Measurements from ENCODE around the gene CEMIP2.

The CEMIP2 gene

GRCh38 chr9:71746758-71747125 is 21.6 kb downstream of the CEMIP2 start:
- no peak for DNase-seq

- no peak for DNase-seq
These were observed 22.1 kb downstream of the CEMIP2 start for GRCh38 chr9:71746023-71746757.

GRCh38 chr9:71744754-71745521 is 23.4 kb downstream of the CEMIP2 start:
- no peak for DNase-seq

- DNase-seq, result no peak
These were observed 24.4 kb downstream of the CEMIP2 start for GRCh38 chr9:71743882-71744281.

- no peak for DNase-seq
These were observed 25.1 kb downstream of the CEMIP2 start for GRCh38 chr9:71743217-71743705.

GRCh38 chr9:71742703-71743102 is 25.6 kb downstream of the CEMIP2 start:
- DNase-seq, result no peak

DNA sequence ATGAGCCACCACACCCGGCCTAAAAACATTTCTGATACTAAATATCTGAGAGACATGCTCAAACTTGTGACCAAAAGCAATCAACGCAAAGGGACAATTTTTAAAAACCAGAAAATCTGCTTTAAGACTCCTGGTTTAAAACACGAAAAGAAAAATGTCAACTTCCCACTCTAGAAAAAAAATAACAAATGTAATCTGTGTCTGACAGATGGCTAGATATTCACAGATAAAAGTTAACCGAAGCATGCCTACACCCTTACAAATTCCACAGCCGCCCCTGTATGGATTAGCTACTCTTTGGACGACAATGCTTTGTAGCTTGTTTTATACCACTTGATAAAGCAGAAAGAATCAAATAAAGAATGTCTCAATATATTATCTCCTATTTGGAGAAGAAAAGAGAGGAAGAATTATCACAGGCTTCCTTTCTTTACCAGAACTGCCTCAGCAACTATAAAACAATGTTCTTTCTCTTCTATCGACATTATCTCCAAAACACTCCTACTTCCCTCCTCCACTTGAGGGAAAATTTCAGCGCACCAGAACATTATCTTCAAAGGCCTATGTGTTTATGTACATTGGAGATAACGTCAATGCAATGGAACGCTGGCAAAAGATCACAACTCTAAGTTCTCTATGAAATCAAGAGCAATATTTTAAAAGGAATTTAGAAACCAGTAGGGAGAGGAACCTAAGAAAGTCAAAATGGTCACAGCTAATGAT is 26.2 kb downstream of the CEMIP2 start:
- no peak for DNase-seq

DNA sequence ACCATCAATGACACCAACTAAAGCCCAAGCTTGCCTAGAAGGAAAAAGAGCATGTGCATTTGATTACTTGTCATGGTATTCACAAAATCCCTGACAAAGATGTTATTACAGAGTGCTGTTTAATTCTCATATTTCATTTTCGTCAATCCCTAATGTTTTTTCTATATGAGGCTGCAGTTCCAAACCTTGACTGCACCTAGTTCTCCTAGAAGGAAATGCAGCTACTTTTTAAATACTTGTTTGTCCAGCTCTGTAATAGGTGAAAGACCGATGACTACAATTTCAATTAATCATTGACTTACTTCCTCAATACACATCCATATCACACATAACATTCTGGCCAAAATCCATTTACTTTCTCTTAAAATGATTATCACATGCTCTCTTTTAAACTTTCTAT is 28.1 kb downstream of the CEMIP2 start:
- no peak for DNase-seq

GRCh38 chr9:71737455-71737854 is 30.9 kb downstream of the CEMIP2 start:
- no peak for DNase-seq

DNA sequence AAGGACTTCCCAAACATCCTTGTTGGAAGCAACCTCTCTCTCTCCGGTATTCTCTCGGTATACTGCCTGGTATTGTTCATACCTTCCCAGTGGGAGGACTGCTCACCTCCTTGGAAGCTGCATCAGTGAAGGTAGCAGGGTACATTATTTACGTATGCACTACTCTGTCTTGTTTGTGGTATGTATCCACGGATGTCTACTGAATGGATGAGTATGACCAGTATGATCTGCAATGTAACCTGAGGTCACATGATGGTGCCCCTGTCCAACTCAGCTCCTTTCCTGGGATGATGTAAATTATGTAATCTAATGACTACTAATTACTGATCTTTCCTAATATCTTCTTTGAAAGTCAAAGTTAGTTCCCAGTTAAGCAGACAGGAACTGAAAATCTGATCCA is 32.1 kb downstream of the CEMIP2 start:
- no peak for DNase-seq

GRCh38 chr9:71734950-71735349 is 33.4 kb downstream of the CEMIP2 start:
- no peak for DNase-seq

DNA sequence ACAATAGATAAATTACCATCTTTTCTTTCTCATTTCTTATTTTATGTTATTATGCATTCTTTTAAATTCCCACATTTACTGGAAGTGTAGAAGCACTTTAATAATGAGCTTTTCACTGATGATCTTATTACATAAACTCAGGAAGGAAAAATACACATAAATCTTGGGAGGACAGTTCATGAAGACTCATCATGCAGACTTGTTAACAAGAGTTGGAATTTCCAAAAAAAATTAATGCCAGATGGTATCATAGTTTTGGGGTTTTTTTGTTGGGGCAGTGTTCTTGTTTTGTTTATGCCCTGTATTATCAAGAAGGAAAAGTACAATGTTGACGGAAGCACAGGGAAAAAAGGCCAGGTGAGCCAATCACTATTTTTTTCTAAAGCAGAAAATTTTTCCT is 35.1 kb downstream of the CEMIP2 start:
- DNase-seq, result no peak

- DNase-seq, result no peak
These were observed 38.3 kb downstream of the CEMIP2 start for GRCh38 chr9:71729816-71730526.

GRCh38 chr9:71726723-71727122 is 41.6 kb downstream of the CEMIP2 start:
- DNase-seq, result no peak

DNA sequence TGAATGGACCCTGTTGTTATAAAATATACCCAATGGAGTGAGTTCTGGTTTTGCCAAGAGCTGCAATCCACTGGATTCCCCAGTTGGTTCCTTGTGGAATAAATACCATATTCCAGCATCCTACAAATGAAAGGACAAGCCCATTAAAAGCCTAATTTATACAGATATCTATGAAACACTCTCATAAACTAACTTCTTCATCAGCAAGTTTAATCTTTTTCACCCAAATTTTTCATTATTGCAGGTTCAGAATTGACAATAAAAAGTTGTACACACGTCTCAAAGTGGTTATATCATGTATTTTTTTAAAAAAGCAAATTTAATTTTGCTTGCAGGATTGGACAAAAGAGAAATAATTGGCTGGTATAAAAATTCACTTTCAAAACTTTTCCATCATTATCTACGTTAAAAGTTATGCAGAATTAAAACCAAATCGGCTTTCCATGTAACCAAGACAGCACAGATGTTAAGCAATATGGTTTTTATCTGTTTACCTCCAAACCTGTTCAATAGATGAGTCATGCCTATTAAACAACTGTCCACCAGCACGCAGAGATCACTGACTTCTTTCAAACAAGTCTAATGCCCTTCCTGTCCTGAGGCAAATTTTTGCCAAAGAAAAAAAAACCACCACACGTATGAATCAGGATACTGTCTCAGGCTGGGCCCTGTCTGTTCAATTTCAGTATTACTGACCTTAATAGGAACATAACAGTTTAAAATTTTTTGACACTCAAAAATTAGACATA is 42.5 kb downstream of the CEMIP2 start:
- DNase-seq, result no peak

GRCh38 chr9:71721855-71722254 is 46.5 kb downstream of the CEMIP2 start:
- no peak for DNase-seq

DNA sequence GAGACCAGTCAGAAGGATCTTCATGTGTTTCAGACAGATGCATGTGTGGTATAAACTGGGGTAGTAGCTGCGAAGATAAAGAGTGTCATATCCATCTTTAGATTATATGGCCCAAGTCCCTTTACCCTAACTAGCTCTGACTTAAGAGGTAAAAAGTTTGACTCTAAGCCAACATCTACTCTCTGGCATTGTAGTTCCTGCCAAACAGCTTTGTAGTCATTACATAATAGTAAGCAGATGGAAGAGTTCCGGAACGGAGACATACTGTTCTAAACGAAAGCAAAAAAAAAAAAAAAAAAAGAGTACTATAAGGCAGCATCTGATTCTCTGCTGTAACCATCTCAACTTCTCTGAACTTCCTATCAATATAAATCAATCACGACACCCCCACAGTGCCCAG is 48.8 kb downstream of the CEMIP2 start:
- no peak for DNase-seq

DNA sequence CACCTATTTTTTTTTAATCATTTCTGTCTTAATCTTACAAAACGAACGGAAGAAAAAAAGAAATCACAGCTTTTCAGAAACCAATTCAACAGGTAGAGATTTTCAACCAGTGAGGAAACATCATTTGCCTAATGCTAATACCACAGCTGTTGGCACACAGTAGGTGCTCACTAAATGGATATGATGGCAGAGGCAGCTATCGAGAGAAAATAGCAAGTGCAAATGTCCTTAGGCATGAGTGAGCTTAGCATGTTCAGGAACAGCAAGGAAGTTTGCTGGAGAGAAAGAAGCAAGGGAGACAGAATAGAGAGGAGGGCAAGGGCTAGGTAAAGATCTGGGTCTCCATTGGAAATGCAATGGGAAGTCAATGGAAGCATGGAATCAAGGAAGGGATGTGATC is 49.2 kb downstream of the CEMIP2 start:
- DNase-seq, result no peak

GRCh38 chr9:71716138-71716909 is 52.0 kb downstream of the CEMIP2 start:
- no peak for DNase-seq

- DNase-seq, result no peak
These were observed 57.5 kb downstream of the CEMIP2 start for GRCh38 chr9:71710856-71711255.

GRCh38 chr9:71710201-71710600 is 58.1 kb downstream of the CEMIP2 start:
- DNase-seq, result no peak

GRCh38 chr9:71709384-71709783 is 58.9 kb downstream of the CEMIP2 start:
- DNase-seq, result no peak

All from COR-L47 (cell line).